Activated CD8-positive, alpha-beta memory T cell treated with anti-CD3 and anti-CD28 coated beads, Interleukin-2, amount 10 ng/mL, durations not matched to agents 7 days and 5 days (primary cell): ENCODE results near the gene EIF5. TPM values are rescaled to one million over a fixed set of nuclear protein-coding genes. Genes with fewer than 3 reads are reported as not detected.

Experiments used
- ATAC-seq: fragments of 150-1000 bp; cut with Tn5 transposase; one replicate; pipeline ENCODE4 v1.10.0; 2021; ENCODE audit warnings: moderate library complexity
- CTCF ChIA-PET: fragments of 350-600 bp; sonication (Branson Sonifier 250); formaldehyde crosslinking; loops from one replicate; lab custom pipeline; 2021; ENCODE audit warnings: antibody characterized with exemption; lab: Charles Lee
- DNase-seq: peaks from one replicate; pipeline ENCODE4 v3.0.0-alpha.2; 2020
- H3K27ac Mint-ChIP-seq: one replicate; pipeline ENCODE4 v1.8.0; 2021; ENCODE audit warnings: mild to moderate bottlenecking, mixed read lengths
- H3K27me3 Mint-ChIP-seq: one replicate; pipeline ENCODE4 v1.8.0; 2021; ENCODE audit warnings: mixed read lengths
- H3K36me3 Mint-ChIP-seq: one replicate; pipeline ENCODE4 v1.8.0; 2021; ENCODE audit warnings: mild to moderate bottlenecking, mixed read lengths
- H3K4me1 Mint-ChIP-seq: one replicate; pipeline ENCODE4 v1.8.0; 2021; ENCODE audit warnings: mixed read lengths
- H3K4me3 Mint-ChIP-seq: one replicate; pipeline ENCODE4 v1.8.0; 2021; ENCODE audit warnings: mild to moderate bottlenecking, moderate library complexity, mixed read lengths
- H3K9me3 Mint-ChIP-seq: one replicate; pipeline ENCODE4 v1.8.0; 2022; ENCODE audit warnings: low read depth, mixed read lengths
- total RNA-seq, 2 experiments: library from RNA; stranded (reverse); gene quantifications; one replicate each; pipeline ENCODE4 v1.2.3, GENCODE V29; 2021

Gene EIF5
- total RNA-seq, 2 experiments from 2014 or later = 187 to 255 TPM

DNA sequence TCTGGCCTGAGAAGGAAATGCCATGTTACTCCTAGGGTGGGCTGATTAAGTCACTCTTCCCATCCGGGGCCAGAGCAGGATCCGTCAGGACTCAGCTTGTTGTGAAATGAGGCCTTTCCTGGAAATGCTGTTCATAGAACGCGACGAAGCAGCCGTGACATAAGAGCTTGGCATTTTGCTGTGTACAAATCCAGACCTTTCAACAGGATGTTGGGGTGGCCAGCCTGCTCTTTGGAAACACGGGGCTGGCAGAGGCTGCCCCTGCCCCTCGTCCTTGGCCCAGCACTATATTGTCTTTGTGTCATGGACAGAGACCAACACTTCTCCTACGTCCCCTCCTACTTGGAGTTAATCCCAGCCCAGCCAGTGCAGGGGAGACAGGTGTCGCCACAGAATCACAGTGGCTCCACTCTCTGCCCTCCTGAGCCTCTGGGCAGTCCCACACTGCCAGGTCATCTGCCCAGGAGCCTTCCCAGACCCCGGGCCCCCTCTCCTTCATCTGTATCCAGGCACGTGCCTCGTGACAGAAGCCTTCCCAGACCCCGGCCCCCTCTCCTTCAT, 18.6 kb upstream of the EIF5 start:
- H3K36me3 Mint-ChIP-seq = no peaks in the 10 kb centered on the region
- DNase-seq (no peak), ATAC-seq (no peak)
- H3K4me3 Mint-ChIP-seq = no peak overlapping the region
- no peaks in the 10 kb centered on the region for H3K9me3 Mint-ChIP-seq
- peaks cover 3% of the 10 kb centered on the region for H3K4me1 Mint-ChIP-seq
- peaks cover 14% of the 10 kb centered on the region for H3K27me3 Mint-ChIP-seq
- H3K27ac Mint-ChIP-seq = no peak overlapping the region
- CTCF ChIA-PET = no interaction called here

DNA sequence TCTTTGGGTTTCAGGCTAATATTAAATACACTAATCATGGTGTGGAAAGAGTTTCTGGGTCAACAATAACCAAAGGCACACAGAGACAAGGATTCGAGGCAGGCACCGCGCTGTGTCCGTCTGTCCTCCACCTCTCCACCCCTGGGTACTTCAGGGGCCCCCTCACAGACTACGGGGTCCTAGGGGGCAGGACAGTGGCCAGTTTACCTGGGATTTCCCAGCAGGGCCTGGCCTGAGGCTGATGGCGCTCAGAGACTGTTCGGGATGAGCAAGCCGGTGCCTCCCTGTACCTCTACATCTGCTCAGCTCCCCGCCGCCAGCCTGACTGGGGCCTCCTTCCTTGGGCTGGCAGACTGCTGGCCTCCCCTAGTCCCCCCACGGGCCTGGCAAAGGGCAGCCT, 18.1 kb upstream of the EIF5 start:
- CTCF ChIA-PET = no interaction called here
- Mint-ChIP-seq H3K27me3 (peaks cover 15% of the 10 kb centered on the region), H3K27ac (no peak overlapping the region), H3K9me3 (no peaks in the 10 kb centered on the region), H3K4me1 (peaks cover 3% of the 10 kb centered on the region), H3K4me3 (no peak overlapping the region), H3K36me3 (no peaks in the 10 kb centered on the region)
- DNase-seq = no peak
- no peak for ATAC-seq

DNA sequence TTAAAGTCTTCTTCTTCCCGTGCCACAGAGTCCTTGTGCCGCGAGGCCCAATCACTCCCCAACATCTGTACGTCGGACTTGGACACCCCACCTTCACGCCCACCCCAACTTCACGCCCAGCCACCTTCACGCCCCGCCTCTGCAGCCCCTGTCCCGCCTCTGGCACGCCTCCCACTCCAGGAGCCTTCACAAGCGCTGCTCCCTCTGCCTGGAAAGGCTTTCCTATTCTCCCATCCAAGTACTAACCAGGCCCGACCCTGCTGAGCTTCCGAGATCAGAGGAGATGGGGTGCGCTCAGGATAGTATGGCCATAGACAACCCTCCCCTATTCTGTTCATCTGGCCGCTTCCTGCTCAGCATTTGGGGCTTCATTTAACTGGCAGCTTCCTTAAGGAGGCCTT, 17.3 kb upstream of the EIF5 start:
- no peak overlapping the region for H3K4me3 Mint-ChIP-seq
- H3K36me3 Mint-ChIP-seq = no peaks in the 10 kb centered on the region
- H3K27ac Mint-ChIP-seq = no peak overlapping the region
- H3K9me3 Mint-ChIP-seq = no peaks in the 10 kb centered on the region
- ATAC-seq (no peak), DNase-seq (no peak)
- peaks cover 18% of the 10 kb centered on the region for H3K27me3 Mint-ChIP-seq
- CTCF ChIA-PET = interaction anchor here (0.9 kb wide), 1 partner anchor 91 kb away, joined by 3 read pairs; no protein-coding TSS in a partner anchor
- H3K4me1 Mint-ChIP-seq = peaks cover 3% of the 10 kb centered on the region

DNA sequence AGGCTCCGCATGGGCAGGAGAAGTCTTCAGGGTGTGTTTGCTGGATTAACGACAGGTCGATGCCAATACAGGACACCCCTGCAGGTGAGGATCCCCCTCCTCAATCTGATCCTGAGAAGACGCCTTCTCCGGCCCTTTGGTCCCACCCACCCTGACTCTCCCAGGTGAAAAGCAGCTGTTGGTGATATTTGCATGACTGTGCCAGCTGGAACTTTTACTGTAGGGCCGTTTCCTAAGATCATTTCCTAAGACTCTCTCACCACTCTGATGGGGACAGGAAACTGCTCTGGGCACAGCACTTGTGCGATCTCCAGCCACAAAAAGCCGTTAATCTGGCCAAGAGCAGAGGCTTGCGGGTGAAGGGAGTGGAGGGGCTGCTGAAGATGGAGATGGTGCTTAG, 16.8 kb upstream of the EIF5 start:
- Mint-ChIP-seq H3K4me1 (peaks cover 3% of the 10 kb centered on the region), H3K9me3 (no peaks in the 10 kb centered on the region), H3K36me3 (no peaks in the 10 kb centered on the region), H3K27me3 (peaks cover 18% of the 10 kb centered on the region), H3K4me3 (no peak overlapping the region), H3K27ac (no peak overlapping the region)
- CTCF ChIA-PET = interaction anchor here (0.9 kb wide), 1 partner anchor 91 kb away, joined by 3 read pairs; no protein-coding TSS in a partner anchor
- no peak for DNase-seq
- ATAC-seq = no peak

DNA sequence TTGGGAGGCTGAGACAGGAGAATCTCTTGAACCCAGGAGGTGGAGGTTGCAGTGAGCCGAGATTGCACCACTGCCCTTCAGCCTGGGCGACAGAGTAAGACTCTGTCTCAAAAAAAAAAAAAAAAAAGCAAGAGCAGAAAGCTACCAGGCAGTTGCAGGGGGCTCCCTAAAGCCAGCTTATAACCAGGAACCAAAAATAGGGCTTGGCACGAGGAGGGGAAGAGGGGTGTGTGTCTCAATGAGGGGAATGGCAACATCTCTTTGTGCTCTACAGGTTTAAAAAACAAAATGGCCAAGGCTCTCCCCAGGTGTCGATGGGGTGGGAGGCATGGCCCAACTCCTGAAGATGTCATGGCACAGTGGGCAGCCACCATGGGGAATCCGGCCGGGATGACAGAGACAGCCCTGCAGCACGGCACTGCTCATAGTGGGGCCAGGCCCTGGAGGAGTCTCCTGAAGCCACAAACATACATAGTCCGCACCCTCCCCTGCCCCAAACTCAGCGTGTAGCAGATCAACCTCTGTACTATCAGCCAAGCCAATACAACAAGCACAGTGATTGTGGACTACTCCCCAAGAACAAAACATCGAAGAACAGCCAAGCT, 16.0 kb upstream of the EIF5 start:
- H3K27ac Mint-ChIP-seq = no peak overlapping the region
- no peak overlapping the region for H3K4me3 Mint-ChIP-seq
- peaks cover 3% of the 10 kb centered on the region for H3K4me1 Mint-ChIP-seq
- ATAC-seq (no peak), DNase-seq (no peak)
- no peaks in the 10 kb centered on the region for H3K36me3 Mint-ChIP-seq
- no peaks in the 10 kb centered on the region for H3K9me3 Mint-ChIP-seq
- CTCF ChIA-PET = no interaction called here
- peaks cover 24% of the 10 kb centered on the region for H3K27me3 Mint-ChIP-seq

DNA sequence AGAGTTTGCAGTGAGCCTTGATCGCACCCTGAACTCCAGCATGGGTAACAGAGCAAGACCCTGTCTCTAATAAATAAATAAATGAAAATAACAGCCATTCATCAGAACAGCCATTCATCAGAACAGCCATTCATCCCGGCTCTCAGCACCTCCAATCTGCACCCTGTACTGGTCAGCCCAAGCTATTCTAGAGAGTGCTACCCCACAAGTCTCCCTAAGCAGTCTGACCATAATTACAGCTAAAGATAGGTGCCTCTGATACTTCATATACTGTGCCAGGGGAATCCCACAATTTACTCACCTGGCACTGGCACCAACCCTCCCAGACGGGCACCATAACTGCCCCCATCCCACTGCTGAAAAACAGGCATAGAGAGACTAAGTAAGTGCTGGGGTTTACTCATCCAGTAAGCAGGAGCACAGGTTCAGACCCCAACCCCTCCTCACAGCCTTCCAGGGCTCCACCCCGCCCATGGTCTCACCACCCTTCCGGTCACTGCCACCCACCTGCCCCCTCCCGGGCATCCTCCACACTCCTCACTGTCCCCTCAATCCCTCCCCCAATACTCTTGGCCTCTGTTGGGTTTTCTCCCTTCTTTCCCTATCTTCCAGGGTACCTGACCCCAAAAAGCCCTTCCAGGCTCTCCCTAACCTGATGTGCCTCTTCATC, 15.2 kb upstream of the EIF5 start:
- peaks cover 3% of the 10 kb centered on the region for H3K4me1 Mint-ChIP-seq
- CTCF ChIA-PET = no interaction called here
- H3K27ac Mint-ChIP-seq = no peak overlapping the region

DNA sequence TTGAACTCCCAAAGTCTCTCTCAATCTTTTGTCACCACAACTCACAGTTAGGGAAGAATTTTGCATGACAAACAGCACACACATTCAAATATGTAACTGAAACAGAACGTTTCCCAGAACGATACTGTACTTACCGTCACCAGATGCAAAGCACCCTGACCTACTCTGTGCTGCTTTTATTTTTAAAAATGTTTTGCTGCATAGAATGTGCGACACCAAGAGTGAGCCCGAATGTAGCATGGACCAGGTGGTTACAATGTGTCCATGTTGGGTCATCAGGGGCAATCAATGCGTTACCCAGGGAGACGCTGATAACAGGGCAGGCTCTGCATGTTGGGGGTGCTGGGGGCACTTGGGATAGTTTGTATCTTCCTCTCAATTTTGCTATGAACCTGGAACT, 14.6 kb upstream of the EIF5 start:
- H3K4me1 Mint-ChIP-seq = peaks cover 3% of the 10 kb centered on the region
- H3K36me3 Mint-ChIP-seq = no peaks in the 10 kb centered on the region
- peaks cover 34% of the 10 kb centered on the region for H3K27me3 Mint-ChIP-seq
- no peak overlapping the region for H3K27ac Mint-ChIP-seq
- no peak overlapping the region for H3K4me3 Mint-ChIP-seq
- H3K9me3 Mint-ChIP-seq = no peaks in the 10 kb centered on the region
- DNase-seq (no peak), ATAC-seq (no peak)
- CTCF ChIA-PET = no interaction called here

More for the DNA sequence above, 15.2 kb upstream of the EIF5 start:
- Mint-ChIP-seq H3K4me3 (no peak overlapping the region), H3K27me3 (peaks cover 32% of the 10 kb centered on the region), H3K36me3 (no peaks in the 10 kb centered on the region), H3K9me3 (no peaks in the 10 kb centered on the region)
- ATAC-seq (no peak), DNase-seq (no peak)

DNA sequence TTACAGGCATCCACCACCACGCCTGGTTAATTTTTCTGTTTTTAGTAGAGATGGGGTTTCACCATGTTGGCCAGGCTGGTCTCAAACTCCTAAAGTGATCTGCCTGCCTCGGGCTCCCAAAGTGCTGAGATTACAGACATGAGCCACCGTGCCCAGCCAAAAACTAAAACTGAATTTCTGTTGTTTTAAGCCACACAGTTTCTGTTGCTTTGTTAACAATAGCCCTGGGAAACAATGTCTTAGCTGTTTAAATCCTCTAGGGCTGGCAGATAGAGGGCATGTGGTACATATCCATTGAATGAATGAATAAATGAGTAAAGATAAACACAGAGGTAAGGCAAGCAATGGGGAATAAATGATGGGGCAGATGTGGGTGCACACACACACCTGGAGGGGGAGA, 8.0 kb upstream of the EIF5 start:
- Mint-ChIP-seq H3K9me3 (no peaks in the 10 kb centered on the region), H3K27me3 (peaks cover 21% of the 10 kb centered on the region), H3K36me3 (no peaks in the 10 kb centered on the region), H3K4me1 (no peaks in the 10 kb centered on the region), H3K4me3 (no peak overlapping the region), H3K27ac (no peak overlapping the region)
- CTCF ChIA-PET = interaction anchor here (0.7 kb wide), 1 partner anchor 21 kb away, joined by 3 read pairs; no protein-coding TSS in a partner anchor
- no peak for DNase-seq
- ATAC-seq = no peak

DNA sequence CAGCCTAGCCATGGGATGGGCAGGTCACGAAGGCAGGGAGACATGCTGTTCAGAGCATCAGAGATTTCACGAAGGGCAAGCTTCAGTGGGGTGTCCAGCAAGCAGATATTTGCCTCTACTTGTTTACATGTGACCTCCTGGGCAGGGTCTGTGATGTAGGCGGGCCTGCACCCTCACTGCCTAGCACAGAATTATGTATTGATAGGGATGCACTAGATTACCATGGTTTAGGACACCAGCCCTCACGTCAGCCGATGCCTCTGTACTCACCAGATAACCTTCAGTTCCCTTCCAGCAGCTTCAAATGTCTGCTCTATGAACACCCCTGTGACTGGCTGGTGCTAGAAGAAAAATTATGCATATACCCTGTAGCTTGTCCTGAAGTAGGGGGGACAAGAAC, 5.1 kb upstream of the EIF5 start:
- Mint-ChIP-seq H3K27ac (no peak overlapping the region), H3K9me3 (no peaks in the 10 kb centered on the region), H3K4me3 (no peak overlapping the region), H3K27me3 (peaks cover 6% of the 10 kb centered on the region), H3K4me1 (peaks cover 7% of the 10 kb centered on the region), H3K36me3 (peaks cover 1% of the 10 kb centered on the region)
- ATAC-seq = no peak
- DNase-seq = no peak
- CTCF ChIA-PET = interaction anchor here (1.0 to 1.2 kb wide), 2 partner anchors 62 to 224 kb away, joined by 3 to 4 read pairs; no protein-coding TSS in a partner anchor

DNA sequence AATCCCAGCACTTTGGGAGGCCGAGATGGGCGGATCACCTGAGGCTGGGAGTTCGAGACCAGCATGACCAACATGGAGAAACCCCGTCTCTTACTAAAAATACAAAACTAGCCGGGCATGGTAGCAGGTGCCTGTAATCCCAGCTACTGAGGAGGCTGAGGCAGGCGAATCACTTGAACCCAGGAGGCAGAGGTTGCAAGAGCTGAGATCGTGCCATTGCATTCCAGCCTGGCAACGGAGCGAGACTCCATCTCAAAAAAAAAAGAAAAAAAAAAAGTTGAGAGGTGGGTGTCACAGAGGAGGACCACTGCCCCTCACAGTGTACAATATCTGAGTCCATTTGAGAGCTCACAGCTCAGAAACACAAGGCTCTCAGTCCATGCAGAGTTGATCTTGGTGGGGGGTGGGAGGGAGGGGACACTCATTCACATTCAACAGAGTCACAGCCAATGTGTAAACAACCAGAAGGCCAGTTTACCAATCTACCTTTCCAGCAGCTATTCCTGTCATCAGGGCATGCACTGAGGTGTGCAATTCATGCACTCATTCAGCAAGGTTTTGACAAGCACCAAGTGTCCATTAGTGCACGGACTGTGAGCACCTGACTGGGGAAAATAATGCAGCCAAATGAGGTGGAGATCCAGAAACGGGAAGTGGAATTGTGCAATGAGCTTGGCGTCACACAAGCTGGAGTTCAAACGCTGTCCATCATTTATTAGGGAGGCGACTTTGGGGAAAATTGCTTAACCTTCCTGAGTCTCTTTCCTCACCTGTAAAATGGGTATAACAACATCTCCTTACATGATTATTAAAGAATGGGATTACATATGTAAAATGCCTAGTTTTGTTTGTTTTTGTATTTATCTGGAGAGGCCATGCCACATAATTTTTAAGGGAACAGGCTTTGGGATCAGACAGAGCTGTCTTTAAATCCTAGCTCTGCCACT, 4.4 kb upstream of the EIF5 start:
- no peak overlapping the region for H3K27ac Mint-ChIP-seq
- peaks cover 2% of the 10 kb centered on the region for H3K36me3 Mint-ChIP-seq
- H3K9me3 Mint-ChIP-seq = no peaks in the 10 kb centered on the region
- peaks cover 7% of the 10 kb centered on the region for H3K4me1 Mint-ChIP-seq
- H3K27me3 Mint-ChIP-seq = peaks cover 3% of the 10 kb centered on the region
- CTCF ChIA-PET = interaction anchor here (0.9 to 1.2 kb wide), 3 partner anchors 62 to 225 kb away, joined by 3 to 4 read pairs (median 3); no protein-coding TSS in a partner anchor
- ATAC-seq = no peak
- no peak for DNase-seq
- H3K4me3 Mint-ChIP-seq = no peak overlapping the region

DNA sequence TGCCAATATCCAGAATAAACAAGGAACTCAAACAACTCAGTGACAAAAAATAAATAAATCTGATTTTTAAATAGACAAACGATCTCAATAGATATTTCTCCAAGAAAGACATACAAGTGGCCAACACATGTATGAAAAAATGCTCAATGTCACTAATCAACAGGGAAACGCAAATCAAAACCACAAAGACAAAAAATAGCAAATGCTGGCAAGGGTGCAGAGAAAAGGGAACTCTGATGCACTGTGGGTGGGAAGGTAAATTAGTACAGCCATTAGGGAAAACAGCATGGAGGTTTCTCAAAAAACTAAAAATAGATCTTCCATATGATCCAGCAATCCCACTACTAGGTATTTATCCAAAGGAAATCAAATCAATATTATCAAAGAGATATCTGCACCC, 3.5 kb upstream of the EIF5 start:
- H3K27me3 Mint-ChIP-seq = peaks cover 3% of the 10 kb centered on the region
- H3K27ac Mint-ChIP-seq = no peak overlapping the region
- no peak for DNase-seq
- H3K9me3 Mint-ChIP-seq = no peaks in the 10 kb centered on the region
- H3K36me3 Mint-ChIP-seq = peaks cover 9% of the 10 kb centered on the region
- H3K4me3 Mint-ChIP-seq = no peak overlapping the region
- no peak for ATAC-seq
- CTCF ChIA-PET = interaction anchor here (0.9 kb wide), 1 partner anchor 226 kb away, joined by 3 read pairs; no protein-coding TSS in a partner anchor
- H3K4me1 Mint-ChIP-seq = peaks cover 11% of the 10 kb centered on the region

DNA sequence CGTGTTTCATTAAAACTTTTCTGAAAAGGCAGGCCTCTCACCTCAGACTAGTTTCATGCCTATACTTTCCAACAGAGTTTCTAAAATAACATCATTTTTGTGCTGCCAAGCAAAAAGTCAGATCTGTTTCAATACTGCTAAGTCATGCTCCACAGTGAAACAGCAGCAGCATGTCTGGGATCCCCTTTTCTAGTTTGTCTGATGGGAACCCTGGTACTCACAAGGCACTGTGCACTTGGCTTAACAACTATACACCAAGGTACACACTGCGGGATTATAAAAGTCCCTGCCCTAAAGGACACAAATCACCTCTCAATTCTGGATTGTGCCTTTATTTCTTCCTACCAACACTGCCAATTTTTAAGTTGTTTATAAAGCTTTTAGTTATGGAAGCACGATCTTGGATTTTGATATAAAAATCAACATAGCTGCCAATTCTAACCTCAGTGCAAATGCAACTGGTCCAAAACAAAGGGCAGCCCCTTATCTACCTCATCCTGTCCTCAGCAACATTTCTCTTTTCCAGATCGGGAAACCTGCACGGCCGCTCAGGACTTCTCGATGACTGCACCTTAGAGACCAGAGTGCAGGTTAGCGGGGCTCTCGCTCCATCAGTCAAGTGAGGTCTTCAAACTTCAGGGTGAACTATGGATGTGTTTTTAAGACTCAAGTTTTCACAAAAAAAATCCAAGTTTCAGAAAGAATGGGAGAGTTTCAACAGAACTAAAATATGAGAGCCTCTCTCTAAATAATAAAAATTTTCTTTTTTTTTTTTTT, 1.7 kb upstream of the EIF5 start:
- CTCF ChIA-PET = interaction anchor here (0.6 to 1.8 kb wide), 3 partner anchors 39 to 1091 kb away, joined by 3 to 5 read pairs (median 3); no protein-coding TSS in a partner anchor
- ATAC-seq = no peak
- Mint-ChIP-seq H3K9me3 (no peaks in the 10 kb centered on the region), H3K4me3 (peak overlapping the region; percentile 95), H3K4me1 (peaks cover 29% of the 10 kb centered on the region), H3K27ac (peak overlapping the region; percentile 17), H3K27me3 (peaks cover 3% of the 10 kb centered on the region), H3K36me3 (peaks cover 26% of the 10 kb centered on the region)
- DNase-seq = no peak
